Measurements from ENCODE around the gene UGT2B7. TPM values are rescaled to one million over a fixed set of nuclear protein-coding genes. Genes with fewer than 3 reads are reported as not detected.

Gene UGT2B7
- total RNA-seq, 4 donors from 2014 or later, result not detected

DNA sequence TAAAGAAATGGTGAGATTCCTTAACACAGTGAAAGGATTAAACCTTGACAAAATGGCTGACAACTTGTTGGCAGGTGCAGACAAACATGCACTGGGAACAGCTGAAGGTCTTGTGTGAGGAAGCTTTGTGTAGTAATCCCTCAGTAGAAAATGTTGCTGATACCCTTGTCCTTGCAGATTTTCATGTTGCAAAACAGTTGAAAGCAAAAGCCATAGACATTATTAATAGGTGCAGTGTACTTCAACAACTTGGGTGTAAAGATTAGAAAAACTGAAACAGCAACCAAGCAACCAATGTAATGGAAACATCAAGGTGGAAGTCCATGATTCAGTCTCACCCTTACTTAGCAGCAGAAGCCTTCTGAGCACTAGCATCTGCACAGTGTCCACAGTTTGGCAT lies 29.8 kb downstream of the UGT2B7 start:
- no peaks in the 10 kb centered on the region for H3K27me3 ChIP-seq
- no peaks in the 10 kb centered on the region for H3K36me3 ChIP-seq
- TF ChIP-seq CTCF (IDR thresholded peaks at IDR 0.05) (no peak), POLR2A (IDR thresholded peaks at IDR 0.05) (no peak)
- DNase-seq, result no peak
- H3K4me3 ChIP-seq (replicated peaks in 1 of 3), result no peak overlapping the region
- no peaks in the 10 kb centered on the region for H3K4me1 ChIP-seq
- H3K9me3 ChIP-seq, result no peaks in the 10 kb centered on the region
- intact Hi-C loops (cut with DNase I), result no loop called here
- no peak overlapping the region for H3K27ac ChIP-seq

GRCh38 chr4:69133993-69134392 lies 37.7 kb downstream of the UGT2B7 start:
- intact Hi-C loops (cut with DNase I), result no loop called here
- Histone ChIP-seq H3K27me3 (no peaks in the 10 kb centered on the region), H3K4me3 (replicated peaks in 1 of 3) (no peak overlapping the region), H3K27ac (no peak overlapping the region), H3K4me1 (no peaks in the 10 kb centered on the region), H3K9me3 (no peaks in the 10 kb centered on the region), H3K36me3 (no peaks in the 10 kb centered on the region)
- TF ChIP-seq POLR2A (IDR thresholded peaks at IDR 0.05), result no peak
- no peak for TF ChIP-seq CTCF (IDR thresholded peaks at IDR 0.05)
- DNase-seq, result no peak

DNA sequence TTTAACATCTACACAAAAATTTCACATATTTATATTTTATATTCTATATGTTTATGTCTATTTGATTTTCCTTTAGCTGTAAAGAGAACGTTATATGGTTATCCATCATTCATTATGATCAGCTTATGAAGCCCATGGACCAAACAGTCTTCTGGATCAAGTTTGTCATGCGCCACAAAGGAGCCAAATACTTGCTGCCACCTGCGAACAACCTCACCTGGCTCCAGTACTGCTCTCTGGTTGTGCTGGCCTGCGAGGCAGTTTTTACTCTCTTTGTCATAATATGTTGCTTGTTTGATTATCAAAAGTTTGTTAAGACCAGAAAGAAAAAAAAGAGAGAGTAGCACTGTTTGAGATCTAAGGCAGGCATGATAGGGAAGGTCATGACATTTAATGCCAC lies 38.2 kb downstream of the UGT2B7 start:
- WGBS, 2 donors, result 90% methylated on average over 4 of the region's 4 CpGs
- no peaks in the 10 kb centered on the region for H3K36me3 ChIP-seq
- H3K4me3 ChIP-seq (replicated peaks in 1 of 3), result no peak overlapping the region
- no peaks in the 10 kb centered on the region for H3K4me1 ChIP-seq
- intact Hi-C loops (cut with DNase I), result no loop called here
- H3K27me3 ChIP-seq, result no peaks in the 10 kb centered on the region
- no peak overlapping the region for H3K27ac ChIP-seq
- H3K9me3 ChIP-seq, result no peaks in the 10 kb centered on the region
- no peak for DNase-seq
- TF ChIP-seq POLR2A (IDR thresholded peaks at IDR 0.05) (no peak), CTCF (IDR thresholded peaks at IDR 0.05) (no peak)

- no peaks in the 10 kb centered on the region for H3K36me3 ChIP-seq
- whole genome bisulfite sequencing, 2 donors, result 85 to 92% methylated on average over 2 of the region's 2 CpGs
Observed at GRCh38 chr4:69141320-69141719, 45.0 kb downstream of the UGT2B7 start.

DNA sequence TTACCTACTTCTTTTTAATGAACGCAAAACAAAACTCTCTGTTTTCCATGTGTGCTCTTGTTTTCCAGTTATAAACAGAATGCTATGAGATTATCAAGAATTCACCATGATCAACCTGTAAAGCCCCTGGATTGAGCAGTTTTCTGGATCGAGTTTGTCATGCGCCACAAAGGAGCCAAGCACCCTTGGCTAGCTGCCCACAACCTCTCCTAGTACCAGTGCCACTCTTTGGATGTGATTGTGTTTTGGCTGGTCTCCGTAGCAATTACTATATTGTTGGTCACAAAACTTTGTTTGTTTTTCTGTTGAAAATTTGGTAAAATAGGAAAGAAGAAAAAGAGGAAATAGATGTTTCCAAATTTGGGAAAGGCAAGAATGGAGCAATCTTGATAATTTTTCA lies 51.1 kb downstream of the UGT2B7 start:
- Histone ChIP-seq H3K9me3 (no peaks in the 10 kb centered on the region), H3K27me3 (no peaks in the 10 kb centered on the region), H3K36me3 (no peaks in the 10 kb centered on the region), H3K4me1 (no peaks in the 10 kb centered on the region), H3K27ac (no peak overlapping the region), H3K4me3 (replicated peaks in 1 of 3) (no peak overlapping the region)
- peak; percentile 87 to 91 for DNase-seq
- WGBS, 2 donors, result 44 to 57% methylated on average over 4 of the region's 4 CpGs
- intact Hi-C loops (cut with DNase I), result no loop called here
- TF ChIP-seq POLR2A (IDR thresholded peaks at IDR 0.05) (no peak), CTCF (IDR thresholded peaks at IDR 0.05) (no peak)

More at GRCh38 chr4:69141320-69141719, 45.0 kb downstream of the UGT2B7 start:
- TF ChIP-seq CTCF (IDR thresholded peaks at IDR 0.05) (no peak), POLR2A (IDR thresholded peaks at IDR 0.05) (no peak)
- Histone ChIP-seq H3K9me3 (no peaks in the 10 kb centered on the region), H3K27ac (no peak overlapping the region), H3K4me3 (replicated peaks in 1 of 3) (no peak overlapping the region), H3K4me1 (no peaks in the 10 kb centered on the region), H3K27me3 (no peaks in the 10 kb centered on the region)
- no peak for DNase-seq
- intact Hi-C loops (cut with DNase I), result no loop called here
